Measurements from ENCODE around the gene PKHD1. TPM values are rescaled to one million over a fixed set of nuclear protein-coding genes. Genes with fewer than 3 reads are reported as not detected.

PKHD1 gene
- total and polyA plus RNA-seq, 2 of the 8 experiments (the other 6 are each of a cell fraction or from before 2014, with no cell fraction given): 0.06 to 0.09 TPM

DNA sequence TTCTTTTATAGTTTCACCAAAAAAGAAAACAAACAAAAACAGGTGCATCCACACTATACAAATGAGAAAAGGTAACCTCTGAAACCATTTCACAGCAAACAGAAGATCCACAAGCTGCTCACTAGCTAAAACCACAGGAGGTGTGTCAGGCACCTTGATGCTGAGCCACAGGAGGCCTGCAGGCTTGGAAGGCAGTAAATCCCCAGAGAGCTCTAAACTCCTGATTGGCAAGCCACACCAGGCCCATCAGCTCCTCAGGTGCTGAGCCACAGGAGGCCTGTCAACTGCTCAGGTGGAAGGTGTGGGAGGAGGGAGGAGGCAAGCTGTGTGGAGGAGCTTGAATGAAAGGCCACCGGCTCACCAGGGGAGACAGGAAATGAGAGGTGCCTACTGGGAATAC lies 273.0 kb downstream of the PKHD1 start (continued):
- TF ChIP-seq, protein P1, sequence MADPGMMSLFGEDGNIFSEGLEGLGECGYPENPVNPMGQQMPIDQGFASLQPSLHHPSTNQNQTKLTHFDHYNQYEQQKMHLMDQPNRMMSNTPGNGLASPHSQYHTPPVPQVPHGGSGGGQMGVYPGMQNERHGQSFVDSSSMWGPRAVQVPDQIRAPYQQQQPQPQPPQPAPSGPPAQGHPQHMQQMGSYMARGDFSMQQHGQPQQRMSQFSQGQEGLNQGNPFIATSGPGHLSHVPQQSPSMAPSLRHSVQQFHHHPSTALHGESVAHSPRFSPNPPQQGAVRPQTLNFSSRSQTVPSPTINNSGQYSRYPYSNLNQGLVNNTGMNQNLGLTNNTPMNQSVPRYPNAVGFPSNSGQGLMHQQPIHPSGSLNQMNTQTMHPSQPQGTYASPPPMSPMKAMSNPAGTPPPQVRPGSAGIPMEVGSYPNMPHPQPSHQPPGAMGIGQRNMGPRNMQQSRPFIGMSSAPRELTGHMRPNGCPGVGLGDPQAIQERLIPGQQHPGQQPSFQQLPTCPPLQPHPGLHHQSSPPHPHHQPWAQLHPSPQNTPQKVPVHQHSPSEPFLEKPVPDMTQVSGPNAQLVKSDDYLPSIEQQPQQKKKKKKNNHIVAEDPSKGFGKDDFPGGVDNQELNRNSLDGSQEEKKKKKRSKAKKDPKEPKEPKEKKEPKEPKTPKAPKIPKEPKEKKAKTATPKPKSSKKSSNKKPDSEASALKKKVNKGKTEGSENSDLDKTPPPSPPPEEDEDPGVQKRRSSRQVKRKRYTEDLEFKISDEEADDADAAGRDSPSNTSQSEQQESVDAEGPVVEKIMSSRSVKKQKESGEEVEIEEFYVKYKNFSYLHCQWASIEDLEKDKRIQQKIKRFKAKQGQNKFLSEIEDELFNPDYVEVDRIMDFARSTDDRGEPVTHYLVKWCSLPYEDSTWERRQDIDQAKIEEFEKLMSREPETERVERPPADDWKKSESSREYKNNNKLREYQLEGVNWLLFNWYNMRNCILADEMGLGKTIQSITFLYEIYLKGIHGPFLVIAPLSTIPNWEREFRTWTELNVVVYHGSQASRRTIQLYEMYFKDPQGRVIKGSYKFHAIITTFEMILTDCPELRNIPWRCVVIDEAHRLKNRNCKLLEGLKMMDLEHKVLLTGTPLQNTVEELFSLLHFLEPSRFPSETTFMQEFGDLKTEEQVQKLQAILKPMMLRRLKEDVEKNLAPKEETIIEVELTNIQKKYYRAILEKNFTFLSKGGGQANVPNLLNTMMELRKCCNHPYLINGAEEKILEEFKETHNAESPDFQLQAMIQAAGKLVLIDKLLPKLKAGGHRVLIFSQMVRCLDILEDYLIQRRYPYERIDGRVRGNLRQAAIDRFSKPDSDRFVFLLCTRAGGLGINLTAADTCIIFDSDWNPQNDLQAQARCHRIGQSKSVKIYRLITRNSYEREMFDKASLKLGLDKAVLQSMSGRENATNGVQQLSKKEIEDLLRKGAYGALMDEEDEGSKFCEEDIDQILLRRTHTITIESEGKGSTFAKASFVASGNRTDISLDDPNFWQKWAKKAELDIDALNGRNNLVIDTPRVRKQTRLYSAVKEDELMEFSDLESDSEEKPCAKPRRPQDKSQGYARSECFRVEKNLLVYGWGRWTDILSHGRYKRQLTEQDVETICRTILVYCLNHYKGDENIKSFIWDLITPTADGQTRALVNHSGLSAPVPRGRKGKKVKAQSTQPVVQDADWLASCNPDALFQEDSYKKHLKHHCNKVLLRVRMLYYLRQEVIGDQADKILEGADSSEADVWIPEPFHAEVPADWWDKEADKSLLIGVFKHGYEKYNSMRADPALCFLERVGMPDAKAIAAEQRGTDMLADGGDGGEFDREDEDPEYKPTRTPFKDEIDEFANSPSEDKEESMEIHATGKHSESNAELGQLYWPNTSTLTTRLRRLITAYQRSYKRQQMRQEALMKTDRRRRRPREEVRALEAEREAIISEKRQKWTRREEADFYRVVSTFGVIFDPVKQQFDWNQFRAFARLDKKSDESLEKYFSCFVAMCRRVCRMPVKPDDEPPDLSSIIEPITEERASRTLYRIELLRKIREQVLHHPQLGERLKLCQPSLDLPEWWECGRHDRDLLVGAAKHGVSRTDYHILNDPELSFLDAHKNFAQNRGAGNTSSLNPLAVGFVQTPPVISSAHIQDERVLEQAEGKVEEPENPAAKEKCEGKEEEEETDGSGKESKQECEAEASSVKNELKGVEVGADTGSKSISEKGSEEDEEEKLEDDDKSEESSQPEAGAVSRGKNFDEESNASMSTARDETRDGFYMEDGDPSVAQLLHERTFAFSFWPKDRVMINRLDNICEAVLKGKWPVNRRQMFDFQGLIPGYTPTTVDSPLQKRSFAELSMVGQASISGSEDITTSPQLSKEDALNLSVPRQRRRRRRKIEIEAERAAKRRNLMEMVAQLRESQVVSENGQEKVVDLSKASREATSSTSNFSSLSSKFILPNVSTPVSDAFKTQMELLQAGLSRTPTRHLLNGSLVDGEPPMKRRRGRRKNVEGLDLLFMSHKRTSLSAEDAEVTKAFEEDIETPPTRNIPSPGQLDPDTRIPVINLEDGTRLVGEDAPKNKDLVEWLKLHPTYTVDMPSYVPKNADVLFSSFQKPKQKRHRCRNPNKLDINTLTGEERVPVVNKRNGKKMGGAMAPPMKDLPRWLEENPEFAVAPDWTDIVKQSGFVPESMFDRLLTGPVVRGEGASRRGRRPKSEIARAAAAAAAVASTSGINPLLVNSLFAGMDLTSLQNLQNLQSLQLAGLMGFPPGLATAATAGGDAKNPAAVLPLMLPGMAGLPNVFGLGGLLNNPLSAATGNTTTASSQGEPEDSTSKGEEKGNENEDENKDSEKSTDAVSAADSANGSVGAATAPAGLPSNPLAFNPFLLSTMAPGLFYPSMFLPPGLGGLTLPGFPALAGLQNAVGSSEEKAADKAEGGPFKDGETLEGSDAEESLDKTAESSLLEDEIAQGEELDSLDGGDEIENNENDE (IDR thresholded peaks at IDR 0.05; ENCODE audit: insufficient replicate concordance, low read length): peak; percentile 32
- peak in 1 of 2 experiments; percentile 92; a peak in 1 of 4 replicates for TF ChIP-seq HDAC2 (IDR thresholded peaks at IDR 0.05; ENCODE audit: borderline replicate concordance in 1 of 2, low read depth in 2 of 2, low read length in 2 of 2)
- TF ChIP-seq, protein P2, sequence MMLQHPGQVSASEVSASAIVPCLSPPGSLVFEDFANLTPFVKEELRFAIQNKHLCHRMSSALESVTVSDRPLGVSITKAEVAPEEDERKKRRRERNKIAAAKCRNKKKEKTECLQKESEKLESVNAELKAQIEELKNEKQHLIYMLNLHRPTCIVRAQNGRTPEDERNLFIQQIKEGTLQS (IDR thresholded peaks at IDR 0.05; ENCODE audit: insufficient read depth, low read depth, low read length): no peak
- peak; percentile 74 for TF ChIP-seq CTBP2 (IDR thresholded peaks at IDR 0.05; ENCODE audit: borderline replicate concordance, insufficient read depth, insufficient read length, low read length)
- TF ChIP-seq TCF12 (IDR thresholded peaks at IDR 0.05; ENCODE audit: low read depth, low read length): no peak

All from H1 (cell line).